OCI-LY7 (cell line): Measurements from ENCODE around the gene RPL35.

Experiments
- CTCF ChIP-seq: fragments of 200-600 bp; sonication (generic); conservative IDR thresholded peaks from 2 replicates; pipeline ENCODE4 v1.5.1; 2014; ENCODE audit warnings: mild to moderate bottlenecking, antibody characterized with exemption, low read length, moderate library complexity, mixed read lengths
- EZH2phosphoT487 ChIP-seq: fragments of 200-600 bp; sonication (generic); IDR thresholded peaks from 2 replicates; pipeline ENCODE4 v1.6.1; 2018; ENCODE audit warnings: low read depth, borderline replicate concordance, mild to moderate bottlenecking, mixed run types, antibody characterized with exemption, low read length, moderate library complexity, mixed read lengths

GRCh38 chr9:124831642-124832364, 30.0 kb downstream of the RPL35 start:
- TF ChIP-seq CTCF (no peak), EZH2phosphoT487 (no peak)
